HUES48 (cell line): ENCODE data around the gene JAM2.
A peak's percentile ranks its signal among the peaks of the same experiment; 100 is the strongest.
"Not testable (repeated sequence)": the region's sequence is repeated elsewhere in the genome, so short reads cannot be mapped to it uniquely, and the experiment has no call there.

Experiments used
- H3K27ac ChIP-seq: one replicate; pipeline ENCODE4 v1.7.0; 2013; ENCODE audit warnings: low read depth, low read length, inconsistent platforms
- H3K27me3 ChIP-seq: 2 replicates; pipeline ENCODE4 v1.6.1; 2013; ENCODE audit warnings: mild to moderate bottlenecking, low read length; ENCODE audit not compliant: control insufficient read depth, insufficient read depth
- H3K36me3 ChIP-seq: 2 replicates; pipeline ENCODE4 v1.6.1; 2013; ENCODE audit warnings: low read length; ENCODE audit not compliant: control insufficient read depth, insufficient read depth
- H3K4me1 ChIP-seq: 2 replicates; pipeline ENCODE4 v1.6.1; 2013; ENCODE audit warnings: mild to moderate bottlenecking, low read length; ENCODE audit not compliant: control insufficient read depth, insufficient read depth
- H3K4me3 ChIP-seq: 2 replicates; pipeline ENCODE4 v1.5.1; 2013; ENCODE audit warnings: mild to moderate bottlenecking, low read depth, low read length
- H3K9ac ChIP-seq: 2 replicates; pipeline ENCODE4 v1.6.1; 2013; ENCODE audit warnings: mild to moderate bottlenecking, low read depth, low read length, moderate library complexity
- H3K9me3 ChIP-seq: 2 replicates; pipeline ENCODE4 v1.6.1; 2013; ENCODE audit warnings: low read length; ENCODE audit not compliant: control insufficient read depth, insufficient read depth

Gene JAM2

GRCh38 chr21:25625776-25626555, 13.1 kb upstream of the JAM2 start:
- H3K9me3 ChIP-seq, H3K4me1 ChIP-seq, H3K36me3 ChIP-seq, H3K4me3 ChIP-seq, H3K27ac ChIP-seq, H3K9ac ChIP-seq, H3K27me3 ChIP-seq: not testable (repeated sequence)

- no peak overlapping the region for H3K4me3 ChIP-seq
- H3K9me3 ChIP-seq: no peaks in the 10 kb centered on the region
- H3K36me3 ChIP-seq: no peaks in the 10 kb centered on the region
- no peaks in the 10 kb centered on the region for H3K27me3 ChIP-seq
- no peak overlapping the region for H3K27ac ChIP-seq
- H3K4me1 ChIP-seq: 0 out of 2 replicates have a peak, but pooled peaks cover 4% of the 10 kb centered on the region
- no peak overlapping the region for H3K9ac ChIP-seq
Measured at GRCh38 chr21:25626757-25627156, 12.3 kb upstream of the JAM2 start.

- peaks cover 3% of the 10 kb centered on the region; the same call in 1 of the 2 replicates for H3K27me3 ChIP-seq
- H3K9me3 ChIP-seq: no peaks in the 10 kb centered on the region
- no peak overlapping the region for H3K27ac ChIP-seq
- H3K36me3 ChIP-seq: no peaks in the 10 kb centered on the region
- no peak overlapping the region for H3K9ac ChIP-seq
- H3K4me3 ChIP-seq: no peak overlapping the region
- H3K4me1 ChIP-seq: peaks cover 4% of the 10 kb centered on the region; the same call in 1 of the 2 replicates
Measured at GRCh38 chr21:25632296-25632695, 6.8 kb upstream of the JAM2 start.

- peaks cover 13% of the 10 kb centered on the region for H3K27me3 ChIP-seq
- H3K9ac ChIP-seq: no peak overlapping the region
- no peaks in the 10 kb centered on the region for H3K36me3 ChIP-seq
- no peak overlapping the region for H3K4me3 ChIP-seq
- no peak overlapping the region for H3K27ac ChIP-seq
- no peaks in the 10 kb centered on the region for H3K9me3 ChIP-seq
- H3K4me1 ChIP-seq: peaks cover 8% of the 10 kb centered on the region
Measured at GRCh38 chr21:25635310-25635709, 3.7 kb upstream of the JAM2 start.

- Histone ChIP-seq H3K4me1 (peaks cover 13% of the 10 kb centered on the region), H3K4me3 (no peak overlapping the region), H3K36me3 (no peaks in the 10 kb centered on the region), H3K9ac (no peak overlapping the region), H3K9me3 (no peaks in the 10 kb centered on the region), H3K27ac (no peak overlapping the region), H3K27me3 (peaks cover 24% of the 10 kb centered on the region)
Measured at GRCh38 chr21:25636727-25637126, 2.3 kb upstream of the JAM2 start.

- Histone ChIP-seq H3K9me3 (no peaks in the 10 kb centered on the region), H3K27me3 (peaks cover 24% of the 10 kb centered on the region), H3K27ac (no peak overlapping the region), H3K4me3 (no peak overlapping the region; the same call in 1 of the 2 replicates), H3K4me1 (peaks cover 13% of the 10 kb centered on the region), H3K36me3 (no peaks in the 10 kb centered on the region), H3K9ac (no peak overlapping the region)
Measured at GRCh38 chr21:25637851-25638659, 1.0 kb upstream of the JAM2 start.

GRCh38 chr21:25639551-25640201, 618 bp downstream of the JAM2 start:
- Histone ChIP-seq H3K36me3 (no peaks in the 10 kb centered on the region), H3K27ac (peak overlapping the region; percentile 35), H3K9me3 (no peaks in the 10 kb centered on the region), H3K27me3 (peaks cover 24% of the 10 kb centered on the region), H3K4me3 (peak overlapping the region; percentile 81), H3K4me1 (peaks cover 13% of the 10 kb centered on the region; the same call in 1 of the 2 replicates), H3K9ac (peak overlapping the region; percentile 61)

GRCh38 chr21:25640202-25640942, 1.3 kb downstream of the JAM2 start:
- Histone ChIP-seq H3K4me1 (peaks cover 16% of the 10 kb centered on the region; the same call in 1 of the 2 replicates), H3K9ac (peak overlapping the region; percentile 61; the same call in 1 of the 2 replicates), H3K9me3 (no peaks in the 10 kb centered on the region), H3K4me3 (peak overlapping the region; percentile 81), H3K27me3 (peaks cover 24% of the 10 kb centered on the region), H3K27ac (peak overlapping the region; percentile 18), H3K36me3 (no peaks in the 10 kb centered on the region)

GRCh38 chr21:25640943-25641292, 1.9 kb downstream of the JAM2 start:
- H3K4me3 ChIP-seq: no peak overlapping the region
- no peak overlapping the region for H3K9ac ChIP-seq
- H3K4me1 ChIP-seq: peaks cover 16% of the 10 kb centered on the region; the same call in 1 of the 2 replicates
- H3K9me3 ChIP-seq: no peaks in the 10 kb centered on the region
- H3K27ac ChIP-seq: no peak overlapping the region
- H3K36me3 ChIP-seq: no peaks in the 10 kb centered on the region
- H3K27me3 ChIP-seq: peaks cover 22% of the 10 kb centered on the region

- Histone ChIP-seq H3K36me3 (no peaks in the 10 kb centered on the region), H3K9me3 (no peaks in the 10 kb centered on the region), H3K4me3 (no peak overlapping the region), H3K27ac (no peak overlapping the region), H3K9ac (no peak overlapping the region), H3K4me1 (peaks cover 14% of the 10 kb centered on the region; the same call in 1 of the 2 replicates), H3K27me3 (peaks cover 19% of the 10 kb centered on the region)
Measured at GRCh38 chr21:25643486-25643885, 4.4 kb downstream of the JAM2 start.
